A549 (cell line): ENCODE measurements around the gene TRPV2. TPM values are rescaled to one million over a fixed set of nuclear protein-coding genes. Genes with fewer than 3 reads are reported as not detected.

Experiments used
- ATAC-seq, 2 experiments: fragments of 200-7000 bp in 1 of 2; fragments of >200 bp in 1 of 2; cut with Nextera tagmentation in 1 of 2; cut with Tn5 transposase in 1 of 2; 3 replicates each; pipeline versions ENCODE4 v1.8.0 to v1.9.1; 2018 to 2020; ENCODE audit warnings: mild to moderate bottlenecking in 1 of 2, moderate library complexity in 1 of 2
- CTCF ChIA-PET: fragments of 300-600 bp; sonication (Branson Sonifier 250); formaldehyde crosslinking; extraction: SDS; loops from one replicate; lab custom pipeline; 2021; ENCODE audit warnings: antibody characterized with exemption, inconsistent platforms; lab: Yijun Ruan, JAX
- POLR2A ChIA-PET: fragments of 350-600 bp; formaldehyde crosslinking; extraction: SDS; loops from one replicate; lab custom pipeline; 2021; ENCODE audit warnings: antibody characterized with exemption, inconsistent platforms; lab: Yijun Ruan, JAX
- DNase-seq, 2 experiments: peaks; one replicate each; pipeline versions ENCODE4 v3.0.0 to v3.0.0-alpha.2; 2011 to 2016; ENCODE audit warnings: low read depth in 1 of 2, low spot score in 1 of 2
- FAIRE-seq: peaks from 2 replicates; lab custom pipeline; 2011; peaks lifted over from hg19 to GRCh38; lab: Jason Lieb, UNC
- H3K27ac ChIP-seq, 2 experiments: fragments of >200 bp; sonication (Bioruptor Twin); formaldehyde crosslinking; 3 replicates each; pipeline ENCODE4 v1.5.1; 2016 to 2017
- H3K4me1 ChIP-seq: fragments of >200 bp; sonication (Bioruptor Twin); formaldehyde crosslinking; 3 replicates; pipeline ENCODE4 v1.6.1; 2016
- H3K4me2 ChIP-seq: fragments of >200 bp; sonication (Bioruptor Twin); formaldehyde crosslinking; 3 replicates; pipeline ENCODE4 v1.6.1; 2016
- H3K4me3 ChIP-seq: fragments of >200 bp; sonication (Bioruptor Twin); formaldehyde crosslinking; 3 replicates; pipeline ENCODE4 v1.5.1; 2016
- H3K9me3 ChIP-seq: fragments of >200 bp; sonication (Bioruptor Twin); formaldehyde crosslinking; 3 replicates; pipeline ENCODE4 v1.6.1; 2016
- BHLHE40 ChIP-seq: IDR thresholded peaks from 2 replicates; pipeline ENCODE4 v1.6.1; 2012; ENCODE audit warnings: low read depth, low read length, inconsistent platforms
- CHD4 ChIP-seq: fragments of 200-600 bp; sonication (generic); IDR thresholded peaks from 2 replicates; pipeline ENCODE4 v1.6.1; 2016; ENCODE audit warnings: antibody characterized with exemption, mild to moderate bottlenecking, borderline replicate concordance
- CTCF ChIP-seq: fragments of >200 bp; sonication (Bioruptor Twin); formaldehyde crosslinking; IDR thresholded peaks from 3 replicates; pipeline ENCODE4 v1.5.1; 2016
- ELK1 ChIP-seq: fragments of 150-350 bp; IDR thresholded peaks from 2 replicates; pipeline ENCODE4 v1.6.1; 2014; ENCODE audit warnings: low read depth, mild to moderate bottlenecking, low read length
- FOSB ChIP-seq: fragments of 250-450 bp; sonication (Bioruptor Pico); IDR thresholded peaks from 2 replicates; pipeline ENCODE4 v1.5.0; 2020; ENCODE audit warnings: mild to moderate bottlenecking, moderate library complexity
- FOSL2 ChIP-seq, 2 experiments: fragments of 450-650 bp in 1 of 2; fragments of >200 bp in 1 of 2; sonication (Bioruptor Twin) in 1 of 2; formaldehyde crosslinking; IDR thresholded peaks; 2 replicates each; pipeline versions ENCODE4 v1.5.0 to v1.6.1; 2016 to 2020; ENCODE audit warnings: mild to moderate bottlenecking in 1 of 2, moderate library complexity in 1 of 2
- JUNB ChIP-seq: fragments of >200 bp; sonication (Bioruptor Twin); formaldehyde crosslinking; IDR thresholded peaks from 2 replicates; pipeline ENCODE4 v1.6.1; 2016
- KDM1A ChIP-seq: fragments of 200-600 bp; sonication (generic); IDR thresholded peaks from 2 replicates; pipeline ENCODE4 v1.6.1; 2016; ENCODE audit warnings: low read depth, mild to moderate bottlenecking
- KDM5A ChIP-seq: fragments of 200-600 bp; sonication (generic); IDR thresholded peaks from 2 replicates; pipeline ENCODE4 v1.6.1; 2016; ENCODE audit warnings: antibody characterized with exemption, mild to moderate bottlenecking
- NFE2L2 ChIP-seq: fragments of 150-350 bp; conservative IDR thresholded peaks from 2 replicates; pipeline ENCODE4 v1.6.1; 2014; ENCODE audit warnings: low read length
- NPAS2 ChIP-seq: fragments of 250-450 bp; sonication (Bioruptor Pico); IDR thresholded peaks from 2 replicates; pipeline ENCODE4 v1.8.0; 2022; ENCODE audit warnings: mild to moderate bottlenecking, moderate library complexity, borderline replicate concordance
- POLR2A ChIP-seq: IDR thresholded peaks from 2 replicates; pipeline ENCODE4 v1.6.1; 2012; ENCODE audit warnings: mild to moderate bottlenecking, low read length
- RAD21 ChIP-seq, 2 experiments: fragments of >200 bp in 1 of 2; sonication (Bioruptor Twin) in 1 of 2; formaldehyde crosslinking in 1 of 2; IDR thresholded peaks in 1 of 2; conservative IDR thresholded peaks in 1 of 2; 2 replicates in 1 of 2; 3 replicates in 1 of 2; pipeline ENCODE4 v1.6.1; 2012 to 2018; ENCODE audit warnings: inconsistent platforms in 1 of 2
- RARB ChIP-seq: fragments of 250-450 bp; sonication (Bioruptor Pico); IDR thresholded peaks from 2 replicates; pipeline ENCODE4 v1.8.0; 2021; ENCODE audit warnings: mild to moderate bottlenecking, moderate library complexity
- TFCP2L1 ChIP-seq: fragments of 250-450 bp; sonication (Bioruptor Pico); IDR thresholded peaks from 2 replicates; pipeline ENCODE4 v1.5.0; 2021; ENCODE audit warnings: mild to moderate bottlenecking
- ZNF302 ChIP-seq: fragments of 250-450 bp; sonication (Bioruptor Pico); IDR thresholded peaks from 2 replicates; pipeline ENCODE4 v1.9.0; 2021; ENCODE audit warnings: inconsistent platforms, mild to moderate bottlenecking, moderate library complexity
- WGBS: methylation state at CpG from one replicate; pipeline ENCODE4 v1.1.6; 2017; ENCODE audit errors: missing lambda C conversion rate; 5-methylcytosine and 5-hydroxymethylcytosine counted together
- polyA plus RNA-seq, 4 experiments: library from polyadenylated mRNA; depleted of rRNA in 3 of 4; stranded (reverse); fragments of >200 nt; fragmentation: RNase III in 1 of 4; extraction: RNeasy Plus Mini Kit Qiagen cat#74134 plus additional on column Dnase treatment in 1 of 4; gene quantifications; 2 replicates in 3 of 4; 3 replicates in 1 of 4; pipeline ENCODE4 v1.2.3, GENCODE V29; 2011 to 2017
- TF ChIP-seq, protein P1 (sequence below): IDR thresholded peaks from 2 replicates; pipeline ENCODE4 v1.6.1; 2012

The TRPV2 gene
- polyA plus RNA-seq, 2 of the 4 experiments (the other 2 are of a cell fraction), result 0.31 to 0.61 TPM

GRCh38 chr17:16378636-16379282 is 36.6 kb upstream of the TRPV2 start:
- FAIRE-seq (no peak), ATAC-seq (peak; percentile 42 to 58; a peak in 5 of 6 replicates), DNase-seq (peak; percentile 64 to 78)
- H3K4me1 ChIP-seq, result peaks cover 36% of the 10 kb centered on the region
- ChIA-PET CTCF (interaction anchor here (0.6 to 10.2 kb wide), 6 partner anchors 10 to 142 kb away, joined by 3 to 132 read pairs (median 5); partner anchors contain the start of gene CENPV), POLR2A (interaction anchor here (0.6 to 2.6 kb wide), 5 partner anchors 26 to 113 kb away, joined by 3 to 13 read pairs (median 5); partner anchors contain the start of genes CENPV and LRRC75A)
- no peaks in the 10 kb centered on the region for H3K9me3 ChIP-seq
- no peak overlapping the region for H3K4me3 ChIP-seq
- WGBS, result 58% methylated on average over 17 of the region's 17 CpGs
- H3K27ac ChIP-seq, result peak overlapping the region; percentile 34 to 91
- TF ChIP-seq CTCF (no peak), FOSL2 (IDR thresholded peaks at IDR 0.05) (no peak), FOSL2 (CRISPR knock-in tag; IDR thresholded peaks at IDR 0.05) (0 out of 2 replicates have a peak, but pooled peaks have one; percentile 8), KDM5A (no peak), JUNB (no peak), TFCP2L1 (CRISPR knock-in tag) (no peak), RARB (CRISPR knock-in tag) (no peak), RAD21 (conservative IDR thresholded peaks at IDR 0.05 in 1 of 2, IDR thresholded peaks at IDR 0.05 in 1 of 2) (no peak), POLR2A (no peak), NPAS2 (CRISPR knock-in tag) (no peak), NFE2L2 (no peak), BHLHE40 (peak; percentile 50; the same call in 1 of the 2 replicates)
- TF ChIP-seq, protein P1, sequence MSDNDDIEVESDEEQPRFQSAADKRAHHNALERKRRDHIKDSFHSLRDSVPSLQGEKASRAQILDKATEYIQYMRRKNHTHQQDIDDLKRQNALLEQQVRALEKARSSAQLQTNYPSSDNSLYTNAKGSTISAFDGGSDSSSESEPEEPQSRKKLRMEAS, result 0 out of 2 replicates have a peak, but pooled peaks have one; percentile 35
- peak overlapping the region; percentile 56 for H3K4me2 ChIP-seq

DNA sequence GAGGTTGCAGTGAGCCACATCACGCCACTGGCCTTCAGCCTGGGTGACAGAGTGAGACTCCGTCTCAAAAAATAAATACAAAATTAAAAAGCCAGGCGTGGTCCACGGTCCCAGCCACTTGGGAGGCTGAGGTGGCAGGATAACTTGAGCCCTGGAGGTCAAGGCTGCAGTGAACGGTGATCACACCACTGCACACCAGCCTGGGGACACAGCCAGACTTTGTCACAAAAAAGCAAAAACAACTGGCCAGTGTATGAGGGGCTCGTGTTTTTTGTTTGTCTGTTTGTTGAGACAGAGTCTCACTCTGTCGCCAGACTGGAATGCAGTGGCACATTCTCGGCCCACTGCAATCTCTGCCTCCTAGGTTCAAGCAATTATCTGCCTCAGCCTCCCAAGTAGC is 35.7 kb upstream of the TRPV2 start:
- no peaks in the 10 kb centered on the region for H3K9me3 ChIP-seq
- ATAC-seq, result no peak
- peaks cover 43% of the 10 kb centered on the region for H3K4me1 ChIP-seq
- H3K4me2 ChIP-seq, result peak overlapping the region; percentile 93; the same call in 1 of the 3 replicates
- H3K4me3 ChIP-seq, result no peak overlapping the region
- DNase-seq, result no peak
- WGBS, result 92% methylated on average over 8 of the region's 8 CpGs
- FAIRE-seq, result no peak
- TF ChIP-seq CHD4, result no peak
- no peak for TF ChIP-seq FOSB (CRISPR knock-in tag)
- TF ChIP-seq ELK1, result no peak
- TF ChIP-seq KDM1A, result no peak
- no peak for TF ChIP-seq NPAS2 (CRISPR knock-in tag)
- TF ChIP-seq ZNF302, result no peak
- ChIA-PET POLR2A (interaction anchor here (1.2 to 2.3 kb wide), 2 partner anchors 59 kb away, joined by 5 to 57 read pairs; no protein-coding TSS in a partner anchor), CTCF (interaction anchor here (0.9 to 10.2 kb wide), 4 partner anchors 16 to 142 kb away, joined by 3 to 132 read pairs (median 21); partner anchors contain the start of gene CENPV)
- peak overlapping the region; percentile 91 to 95; a peak in 4 of 6 replicates for H3K27ac ChIP-seq
